HEK293T (cell line): ENCODE measurements around the gene RWDD2A.

Experiments used
- LEF1 ChIP-seq: fragments of 450-650 bp; IDR thresholded peaks from 2 replicates; pipeline ENCODE4 v1.6.1; 2017; ENCODE audit warnings: mild to moderate bottlenecking, borderline replicate concordance
- NFRKB ChIP-seq: fragments of 450-650 bp; IDR thresholded peaks from 2 replicates; pipeline ENCODE4 v1.6.1; 2016; ENCODE audit warnings: mild to moderate bottlenecking, moderate library complexity
- SP1 ChIP-seq: fragments of 450-650 bp; IDR thresholded peaks from 2 replicates; pipeline ENCODE4 v1.6.1; 2017
- SUZ12 ChIP-seq: fragments of 450-650 bp; IDR thresholded peaks from 2 replicates; pipeline ENCODE4 v1.6.1; 2016; ENCODE audit warnings: mild to moderate bottlenecking

DNA sequence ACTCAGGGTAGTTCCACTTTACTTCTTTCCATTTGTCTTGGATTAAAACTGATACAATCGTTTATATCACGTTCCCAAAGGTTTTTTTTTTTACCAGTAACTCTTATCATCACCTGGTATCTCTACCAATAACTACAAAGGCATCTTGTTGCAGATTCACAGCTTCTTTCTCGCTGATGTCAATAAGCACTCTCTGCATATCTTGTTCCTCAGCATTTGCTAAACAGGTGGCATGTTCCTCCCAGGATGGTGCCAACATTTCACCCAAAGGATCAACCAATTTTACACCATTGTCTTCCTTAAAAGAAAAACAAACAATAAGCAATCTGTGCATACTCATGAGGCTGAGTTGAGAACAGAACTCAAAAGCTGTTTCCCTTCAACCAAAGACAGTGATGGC lies 4.7 kb upstream of the RWDD2A start:
- TF ChIP-seq NFRKB (no peak), SP1 (no peak), LEF1 (no peak), SUZ12 (no peak)
